ENCODE data around the gene ATP1A3. TPM values are rescaled to one million over a fixed set of nuclear protein-coding genes. Genes with fewer than 3 reads are reported as not detected.
"Not testable (repeated sequence)": the region's sequence is repeated elsewhere in the genome, so short reads cannot be mapped to it uniquely, and the experiment has no call there.

The ATP1A3 gene
- 5.6 TPM in 1 of 2 replicates, not detected in the other for total RNA-seq (ENCODE audit: low replicate concordance)
- long read RNA-seq, result 0 reads

DNA sequence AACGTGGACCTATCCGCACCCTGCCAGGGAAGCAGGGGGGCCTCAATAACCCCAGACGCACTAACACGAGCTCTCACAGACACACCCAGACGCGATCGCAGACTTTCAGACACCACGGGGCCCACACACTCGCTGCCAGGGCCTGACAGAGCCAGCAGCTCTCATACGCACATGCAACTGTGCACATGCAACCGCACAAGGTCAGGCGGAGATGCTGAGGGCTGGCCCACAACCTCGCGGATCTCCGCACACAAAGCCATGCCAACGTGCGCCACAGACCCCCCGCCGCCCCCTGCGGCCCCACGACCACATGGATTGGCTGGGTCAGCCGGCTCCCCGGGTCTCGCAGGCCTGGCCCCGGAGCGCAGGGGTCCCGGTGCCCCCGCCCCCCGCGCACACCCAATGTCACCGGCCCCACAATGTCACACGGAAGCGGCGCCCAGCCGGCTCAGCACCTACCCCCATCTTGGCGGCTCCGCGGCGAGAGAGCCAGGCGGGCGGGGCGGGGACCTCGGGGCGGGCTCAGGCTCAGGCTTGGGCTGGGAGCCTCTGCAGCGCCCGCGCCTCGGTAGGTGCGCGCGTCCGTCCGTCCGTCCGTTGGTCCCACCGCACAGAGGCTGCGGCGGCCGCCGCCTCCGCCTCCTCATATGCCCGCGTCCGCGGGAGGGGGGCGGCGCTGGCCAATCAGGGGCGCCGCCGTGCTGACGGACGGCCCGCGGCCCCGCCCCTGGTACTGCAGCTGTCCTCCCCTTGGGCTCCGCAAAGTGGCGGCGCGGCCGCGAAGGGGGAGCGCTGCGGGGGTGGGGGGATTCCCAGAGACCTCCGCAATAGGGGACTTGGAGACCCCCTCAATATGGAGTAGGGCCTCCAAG, at the start of gene ATP1A3:
Gene ATP1A3, minus strand, starts transcription at position 619 of the 872 bp plus-strand sequence. Its CDS starts 154 bp downstream, at position 465.
- no peak for DNase-seq (ENCODE audit: extremely low spot score, unreplicated experiment)
- peak within 1 kb of the TSS; percentile 59 for H3K27ac Mint-ChIP-seq
- TF ChIP-seq, protein P1, sequence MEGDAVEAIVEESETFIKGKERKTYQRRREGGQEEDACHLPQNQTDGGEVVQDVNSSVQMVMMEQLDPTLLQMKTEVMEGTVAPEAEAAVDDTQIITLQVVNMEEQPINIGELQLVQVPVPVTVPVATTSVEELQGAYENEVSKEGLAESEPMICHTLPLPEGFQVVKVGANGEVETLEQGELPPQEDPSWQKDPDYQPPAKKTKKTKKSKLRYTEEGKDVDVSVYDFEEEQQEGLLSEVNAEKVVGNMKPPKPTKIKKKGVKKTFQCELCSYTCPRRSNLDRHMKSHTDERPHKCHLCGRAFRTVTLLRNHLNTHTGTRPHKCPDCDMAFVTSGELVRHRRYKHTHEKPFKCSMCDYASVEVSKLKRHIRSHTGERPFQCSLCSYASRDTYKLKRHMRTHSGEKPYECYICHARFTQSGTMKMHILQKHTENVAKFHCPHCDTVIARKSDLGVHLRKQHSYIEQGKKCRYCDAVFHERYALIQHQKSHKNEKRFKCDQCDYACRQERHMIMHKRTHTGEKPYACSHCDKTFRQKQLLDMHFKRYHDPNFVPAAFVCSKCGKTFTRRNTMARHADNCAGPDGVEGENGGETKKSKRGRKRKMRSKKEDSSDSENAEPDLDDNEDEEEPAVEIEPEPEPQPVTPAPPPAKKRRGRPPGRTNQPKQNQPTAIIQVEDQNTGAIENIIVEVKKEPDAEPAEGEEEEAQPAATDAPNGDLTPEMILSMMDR (conservative IDR thresholded peaks at IDR 0.05), result no peak
- no peaks in the 10 kb centered on the region for H3K9me3 Mint-ChIP-seq
- peaks cover 53% of the 10 kb centered on the region for H3K27me3 Mint-ChIP-seq
- peak within 1 kb of the TSS; percentile 78 for H3K4me3 Mint-ChIP-seq
- no peaks in the 10 kb centered on the region for H3K36me3 Mint-ChIP-seq
- peaks cover 10% of the 10 kb centered on the region for H3K4me1 Mint-ChIP-seq (ENCODE audit: unreplicated experiment)

DNA sequence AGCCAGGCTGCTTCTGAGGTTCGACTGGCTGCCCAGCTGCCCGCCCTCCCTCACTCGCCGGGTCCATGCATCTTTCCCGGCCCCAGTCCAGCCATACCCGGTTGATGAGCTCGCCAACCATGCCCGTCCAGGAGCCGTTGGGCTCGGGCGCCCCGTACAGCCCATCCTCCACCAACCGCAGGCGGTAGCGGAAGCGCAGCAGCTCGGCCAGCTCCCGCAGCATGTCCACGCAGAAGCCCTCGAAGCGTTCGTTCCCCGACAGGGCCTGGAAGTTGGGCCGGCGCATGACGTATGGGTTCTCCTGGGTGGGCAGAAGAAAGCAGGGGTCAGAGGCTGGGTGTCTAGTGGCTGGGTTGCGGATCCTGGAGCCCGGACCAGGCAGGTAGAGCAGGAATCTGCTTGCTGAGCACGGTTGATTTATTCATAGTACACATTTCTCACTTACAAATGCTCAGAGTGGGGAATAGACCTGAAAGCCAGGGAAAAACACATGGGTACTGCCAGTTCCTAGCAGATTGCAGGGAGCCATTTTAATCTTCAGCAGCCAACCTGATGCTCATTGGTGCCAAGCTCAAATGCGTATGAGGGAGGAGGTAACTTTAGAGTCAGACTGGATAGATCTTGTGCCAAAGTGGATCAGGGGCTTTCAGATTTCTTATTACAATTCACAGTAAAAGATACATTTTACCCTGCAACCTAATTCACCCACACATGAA, 48.6 kb upstream of the ATP1A3 start:
- no peaks in the 10 kb centered on the region for H3K36me3 Mint-ChIP-seq
- H3K27me3 Mint-ChIP-seq, result no peaks in the 10 kb centered on the region
- H3K9me3 Mint-ChIP-seq, result no peaks in the 10 kb centered on the region
- DNase-seq (ENCODE audit: extremely low spot score, unreplicated experiment), result no peak
- TF ChIP-seq, protein P1 (conservative IDR thresholded peaks at IDR 0.05), result no peak
- H3K4me1 Mint-ChIP-seq (ENCODE audit: unreplicated experiment), result no peaks in the 10 kb centered on the region
- H3K4me3 Mint-ChIP-seq, result no peak overlapping the region
- H3K27ac Mint-ChIP-seq, result no peak overlapping the region

DNA sequence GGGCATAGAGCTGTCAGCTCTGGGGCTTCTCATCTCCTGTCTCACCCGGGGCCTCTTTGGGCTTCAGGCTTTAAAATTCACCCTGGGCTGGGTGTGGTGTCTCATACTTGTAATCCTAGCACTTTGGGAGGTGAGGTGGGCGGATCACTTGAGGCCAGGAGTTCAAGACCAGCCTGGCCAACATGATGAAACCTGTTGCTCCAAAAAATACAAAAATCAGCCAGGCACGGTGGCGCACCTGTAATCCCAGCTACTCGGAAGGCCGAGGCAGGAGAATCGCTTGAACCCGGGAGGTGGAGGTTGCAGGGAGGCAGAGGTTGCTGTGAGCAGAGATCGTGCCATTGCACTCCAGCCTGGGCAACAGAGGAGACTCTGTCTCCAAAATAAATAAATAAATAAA, 46.5 kb upstream of the ATP1A3 start:
- H3K36me3 Mint-ChIP-seq; H3K27me3 Mint-ChIP-seq; H3K27ac Mint-ChIP-seq; H3K4me3 Mint-ChIP-seq; H3K9me3 Mint-ChIP-seq; H3K4me1 Mint-ChIP-seq (ENCODE audit: unreplicated experiment); DNase-seq (ENCODE audit: extremely low spot score, unreplicated experiment): not testable (repeated sequence)

DNA sequence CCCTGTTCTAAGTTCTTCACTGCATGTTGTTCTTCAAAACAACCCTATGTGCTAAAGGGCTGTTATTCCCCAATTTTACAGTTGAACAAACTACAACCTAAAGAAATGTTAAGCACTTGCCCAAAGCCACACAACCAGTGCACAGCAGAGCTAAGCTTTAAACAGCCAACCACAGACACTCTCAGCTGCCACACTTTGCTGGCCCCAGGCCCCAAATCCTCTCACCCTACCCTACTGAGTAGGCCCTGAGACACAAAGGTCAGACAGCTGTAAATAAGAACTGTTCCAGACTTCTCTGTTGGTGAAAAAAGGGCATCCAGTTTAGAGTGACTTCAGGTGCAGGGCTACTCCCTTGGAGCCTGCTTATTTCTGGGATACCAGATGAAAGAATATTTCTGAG, 46.0 kb upstream of the ATP1A3 start:
- Mint-ChIP-seq H3K4me1 (ENCODE audit: unreplicated experiment) (no peaks in the 10 kb centered on the region), H3K27me3 (no peaks in the 10 kb centered on the region), H3K27ac (no peak overlapping the region), H3K36me3 (no peaks in the 10 kb centered on the region), H3K4me3 (no peak overlapping the region), H3K9me3 (no peaks in the 10 kb centered on the region)
- DNase-seq (ENCODE audit: extremely low spot score, unreplicated experiment), result no peak
- TF ChIP-seq, protein P1 (conservative IDR thresholded peaks at IDR 0.05), result no peak

DNA sequence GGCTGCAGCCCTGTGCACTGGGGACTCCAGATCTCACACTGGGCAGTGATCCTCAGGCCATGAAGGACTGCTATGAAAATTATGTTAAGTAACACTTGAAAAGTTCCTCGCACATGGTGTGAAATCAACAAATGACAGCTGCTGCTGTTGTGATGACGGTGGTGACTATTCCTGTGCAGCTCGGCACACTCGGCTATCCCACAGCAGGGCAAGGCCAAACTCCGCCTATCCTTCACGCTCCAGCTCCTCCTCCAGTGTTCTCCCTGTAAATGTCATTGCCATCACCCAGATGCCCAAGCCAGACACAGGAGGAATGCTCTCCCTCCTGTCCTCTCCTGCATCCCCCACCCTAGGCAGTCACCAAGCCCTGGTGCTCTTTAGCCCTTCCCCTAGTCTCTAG, 44.6 kb upstream of the ATP1A3 start:
- Mint-ChIP-seq H3K27me3 (peaks cover 3% of the 10 kb centered on the region), H3K36me3 (no peaks in the 10 kb centered on the region), H3K4me1 (ENCODE audit: unreplicated experiment) (no peaks in the 10 kb centered on the region), H3K4me3 (no peak overlapping the region), H3K9me3 (no peaks in the 10 kb centered on the region), H3K27ac (no peak overlapping the region)
- TF ChIP-seq, protein P1 (conservative IDR thresholded peaks at IDR 0.05), result no peak
- DNase-seq (ENCODE audit: extremely low spot score, unreplicated experiment), result no peak

DNA sequence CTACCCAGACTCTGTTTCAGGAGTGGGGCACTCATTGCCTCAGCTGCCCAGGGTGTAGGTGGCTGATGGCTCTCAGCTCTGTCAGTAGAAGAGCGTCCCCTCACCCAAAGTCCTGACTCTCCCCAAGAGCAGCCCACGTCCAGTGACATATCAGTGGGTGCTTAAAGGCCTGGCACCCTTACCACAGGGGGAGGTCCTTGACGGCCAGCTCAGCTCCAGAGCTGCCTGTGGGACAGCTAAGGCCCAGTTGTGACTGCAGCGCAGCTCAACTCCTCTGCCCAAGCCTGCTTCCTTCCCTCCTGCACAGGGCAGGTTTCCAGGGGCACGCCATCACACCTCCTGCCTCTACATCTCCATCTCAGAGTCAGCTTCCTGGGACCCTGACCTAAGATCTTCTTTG, 43.6 kb upstream of the ATP1A3 start:
- peaks cover 4% of the 10 kb centered on the region for H3K27me3 Mint-ChIP-seq
- TF ChIP-seq, protein P1 (conservative IDR thresholded peaks at IDR 0.05), result no peak
- no peaks in the 10 kb centered on the region for H3K36me3 Mint-ChIP-seq
- H3K9me3 Mint-ChIP-seq, result no peaks in the 10 kb centered on the region
- H3K4me3 Mint-ChIP-seq, result no peak overlapping the region
- DNase-seq (ENCODE audit: extremely low spot score, unreplicated experiment), result no peak
- no peak overlapping the region for H3K27ac Mint-ChIP-seq
- H3K4me1 Mint-ChIP-seq (ENCODE audit: unreplicated experiment), result peaks cover 2% of the 10 kb centered on the region

All from type B pancreatic cell (in vitro differentiated cells).